Activated CD8-positive, alpha-beta memory T cell treated with anti-CD3 and anti-CD28 coated beads, Interleukin-2, amount 50 U/mL, for 48 hours (primary cell): ENCODE data around the gene PIGT.
A peak's percentile ranks its signal among the peaks of the same experiment; 100 is the strongest.

Experiments
- DNase-seq: peaks from one replicate; pipeline ENCODE4 v3.0.0-alpha.2; 2020

Gene PIGT

GRCh38 chr20:45402946-45403345 lies 13.0 kb upstream of the PIGT start:
- DNase-seq, result no peak

- no peak for DNase-seq
These were observed 11.5 kb upstream of the PIGT start for GRCh38 chr20:45404438-45404837.

- DNase-seq, result no peak
These were observed 10.2 kb upstream of the PIGT start for GRCh38 chr20:45405571-45406259.

GRCh38 chr20:45406260-45407066 lies 9.5 kb upstream of the PIGT start:
- peak; percentile 76 for DNase-seq

GRCh38 chr20:45407067-45407745 lies 8.7 kb upstream of the PIGT start:
- no peak for DNase-seq

- DNase-seq, result no peak
These were observed 7.9 kb upstream of the PIGT start, which contains the start of gene DBNDD2 for GRCh38 chr20:45407783-45408645. Gene DBNDD2 (plus strand): TSS chr20:45408289. CDS start chr20:45408468, 179 bp downstream.

- DNase-seq, result no peak
These were observed 7.2 kb upstream of the PIGT start for GRCh38 chr20:45408646-45409213.

GRCh38 chr20:45409521-45410272 lies 6.2 kb upstream of the PIGT start:
- no peak for DNase-seq

- DNase-seq, result no peak
These were observed 5.1 kb upstream of the PIGT start for GRCh38 chr20:45410887-45411286.

- DNase-seq, result no peak
These were observed 3.3 kb upstream of the PIGT start for GRCh38 chr20:45412653-45413052.

GRCh38 chr20:45413479-45413878 lies 2.5 kb upstream of the PIGT start:
- no peak for DNase-seq

- DNase-seq, result no peak
These were observed 976 bp downstream of the PIGT start for GRCh38 chr20:45416917-45417316.

- DNase-seq, result no peak
These were observed 3.5 kb downstream of the PIGT start for GRCh38 chr20:45419188-45420091.

GRCh38 chr20:45420125-45420524 lies 4.2 kb downstream of the PIGT start:
- DNase-seq, result no peak

GRCh38 chr20:45423700-45424099 lies 7.8 kb downstream of the PIGT start:
- no peak for DNase-seq

GRCh38 chr20:45425561-45425960 lies 9.6 kb downstream of the PIGT start:
- no peak for DNase-seq

GRCh38 chr20:45426320-45427016 lies 10.5 kb downstream of the PIGT start:
- no peak for DNase-seq

- no peak for DNase-seq
These were observed 11.6 kb downstream of the PIGT start for GRCh38 chr20:45427236-45428149.

GRCh38 chr20:45429618-45430017 lies 13.7 kb downstream of the PIGT start:
- no peak for DNase-seq
